Stimulated activated CD4-positive, alpha-beta T cell treated with anti-CD3 and anti-CD28 coated beads, Interleukin-1b, Interleukin-23, amount 100 ng/mL, for 1 hour (primary cell): ENCODE data around the gene HPS5.
"Not testable (repeated sequence)": the region's sequence is repeated elsewhere in the genome, so short reads cannot be mapped to it uniquely, and the experiment has no call there.

Experiments used
- DNase-seq, 2 donors: peaks; one replicate each; pipeline ENCODE4 v3.0.0-alpha.2; 2020; ENCODE audit warnings: low read depth in 2 of 2

The HPS5 gene

DNA sequence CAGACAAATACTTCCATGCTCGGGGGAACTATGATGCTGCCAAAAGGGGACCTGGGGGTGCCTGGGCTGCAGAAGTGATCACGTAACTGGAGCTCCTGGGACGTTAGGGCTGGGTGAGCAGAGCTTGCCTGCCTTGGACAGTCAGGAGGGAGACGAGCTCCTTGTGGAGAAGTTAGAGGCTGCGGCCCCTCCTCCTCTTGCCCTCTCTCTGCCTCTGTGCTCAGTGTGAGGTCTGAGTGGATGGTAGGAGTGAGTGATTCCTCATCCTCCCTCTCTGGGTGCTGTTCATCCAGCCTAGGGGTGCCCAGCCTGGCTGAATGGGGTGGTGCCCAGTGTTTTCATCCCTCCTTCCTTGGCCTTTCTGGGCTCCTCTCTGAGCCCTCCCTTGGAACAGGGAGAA is 52.7 kb downstream of the HPS5 start:
- DNase-seq = not testable (repeated sequence)

DNA sequence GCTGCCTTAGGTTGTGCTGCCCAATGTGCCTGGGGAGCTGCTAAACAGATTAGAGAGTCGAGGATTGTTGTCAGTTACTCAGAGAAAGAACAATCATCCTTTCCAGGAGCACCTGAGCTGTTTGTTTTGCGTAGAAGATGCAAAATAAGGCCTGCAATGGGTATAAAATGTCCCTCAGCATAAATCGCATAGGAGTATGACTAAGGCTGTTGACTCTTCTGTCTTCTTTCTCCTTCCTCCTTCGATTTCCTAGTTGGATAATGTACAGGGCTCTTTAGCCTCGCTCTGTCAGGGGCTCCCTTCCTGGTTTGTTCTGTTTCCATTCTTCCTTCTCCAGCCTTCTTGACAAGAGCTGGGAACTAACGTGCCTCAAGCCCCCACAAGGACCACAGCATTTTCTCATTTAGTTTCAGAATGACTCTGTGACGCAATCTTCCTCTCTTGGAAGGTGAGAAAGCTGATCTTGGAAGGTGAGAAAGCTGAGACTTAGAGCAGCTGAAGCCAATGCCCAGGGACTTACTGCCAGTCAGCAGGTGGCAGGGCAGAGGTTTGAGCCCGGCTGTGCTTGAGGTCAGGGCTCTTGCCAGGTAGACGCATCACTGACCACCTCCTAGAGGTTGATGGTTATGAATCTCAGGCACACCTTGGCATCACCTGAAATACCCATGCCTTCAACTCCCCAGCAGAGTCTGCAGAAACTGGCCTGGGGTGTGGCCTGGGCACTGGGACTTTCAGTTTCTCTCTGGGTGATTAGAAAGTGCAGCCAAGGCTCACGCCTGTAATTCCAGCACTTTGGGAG is 54.4 kb downstream of the HPS5 start:
- not testable (repeated sequence) for DNase-seq

DNA sequence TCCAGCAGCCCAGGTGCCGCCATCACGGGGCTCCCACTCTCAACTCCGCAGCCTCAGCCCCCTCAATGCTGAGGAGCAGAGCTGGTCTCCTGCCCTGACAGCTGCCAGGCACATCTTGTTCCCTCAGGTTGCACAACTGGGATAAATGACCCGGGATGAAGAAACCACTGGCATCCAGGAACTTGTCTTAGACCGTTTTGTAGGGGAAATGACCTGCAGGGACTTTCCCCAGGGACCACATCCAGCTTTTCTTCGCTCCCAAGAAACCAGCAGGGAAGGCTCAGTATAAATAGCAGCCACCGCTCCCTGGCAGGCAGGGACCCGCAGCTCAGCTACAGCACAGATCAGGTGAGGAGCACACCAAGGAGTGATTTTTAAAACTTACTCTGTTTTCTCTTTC is 56.0 kb downstream of the HPS5 start, which contains the start of gene SAA1:
Gene SAA1 (plus strand): TSS at position 316 of the 400 bp plus-strand sequence. CDS start 624 bp downstream, outside the sequence.
- DNase-seq = no peak

DNA sequence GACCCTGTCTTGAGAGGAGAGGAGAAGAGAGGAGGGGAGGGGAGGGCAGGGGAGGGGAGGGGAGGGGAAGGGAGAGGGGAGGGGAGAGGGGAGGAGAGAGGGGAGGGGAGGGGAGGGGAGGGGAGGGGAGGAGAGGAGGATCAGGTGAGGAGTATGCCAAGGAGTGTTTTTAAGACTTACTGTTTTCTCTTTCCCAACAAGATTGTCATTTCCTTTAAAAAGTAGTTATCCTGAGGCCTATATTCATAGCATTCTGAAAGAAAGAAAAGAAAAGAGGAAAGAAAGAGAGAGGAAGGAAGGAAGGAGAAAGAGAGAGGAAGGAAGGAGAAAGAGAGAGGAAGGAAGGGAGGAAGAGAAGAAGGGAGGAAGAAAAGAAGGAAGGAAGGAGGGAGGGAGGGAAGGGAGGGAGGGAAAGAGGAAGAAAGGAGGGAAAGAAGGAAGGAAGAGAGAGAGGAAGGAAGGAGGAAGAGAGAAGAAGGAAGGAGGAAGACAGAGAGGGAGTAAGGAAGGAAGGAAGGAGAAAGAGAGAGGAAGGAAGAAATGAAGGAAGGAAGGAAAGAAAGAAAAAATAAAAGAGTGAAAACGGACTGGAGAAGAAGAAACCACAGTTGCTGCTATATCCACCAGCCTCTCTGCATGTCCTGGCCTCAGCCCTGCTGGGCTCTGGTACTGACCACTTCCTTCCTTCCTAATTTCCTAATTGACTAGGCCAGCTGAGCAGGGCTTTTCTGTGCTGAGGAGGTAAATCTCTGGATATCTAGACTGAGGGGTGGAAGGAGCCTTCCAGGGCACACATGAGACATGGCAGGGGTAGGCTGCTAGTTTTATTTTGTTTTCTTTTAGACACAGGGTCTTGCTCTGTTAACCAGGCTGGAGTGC is 57.0 kb downstream of the HPS5 start:
- no peak for DNase-seq

DNA sequence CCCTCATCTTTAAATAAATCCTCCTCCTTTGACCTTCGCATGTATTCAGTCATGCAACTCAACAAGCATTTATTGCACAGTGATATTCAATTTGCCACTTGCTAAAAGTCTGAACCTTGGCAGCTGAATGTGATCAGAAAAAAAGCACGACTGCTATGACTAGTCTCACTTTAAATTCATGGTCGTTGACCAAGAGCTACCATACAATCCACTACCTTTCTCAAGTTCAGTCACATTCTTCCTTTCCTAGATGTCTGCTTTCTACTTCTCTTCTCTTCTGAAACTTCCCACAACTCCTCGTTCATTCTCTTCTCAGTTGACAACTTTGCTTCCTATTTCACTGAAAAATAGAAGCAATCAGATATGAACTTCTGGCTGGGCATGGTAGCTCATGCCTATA is 57.9 kb downstream of the HPS5 start:
- DNase-seq = no peak

DNA sequence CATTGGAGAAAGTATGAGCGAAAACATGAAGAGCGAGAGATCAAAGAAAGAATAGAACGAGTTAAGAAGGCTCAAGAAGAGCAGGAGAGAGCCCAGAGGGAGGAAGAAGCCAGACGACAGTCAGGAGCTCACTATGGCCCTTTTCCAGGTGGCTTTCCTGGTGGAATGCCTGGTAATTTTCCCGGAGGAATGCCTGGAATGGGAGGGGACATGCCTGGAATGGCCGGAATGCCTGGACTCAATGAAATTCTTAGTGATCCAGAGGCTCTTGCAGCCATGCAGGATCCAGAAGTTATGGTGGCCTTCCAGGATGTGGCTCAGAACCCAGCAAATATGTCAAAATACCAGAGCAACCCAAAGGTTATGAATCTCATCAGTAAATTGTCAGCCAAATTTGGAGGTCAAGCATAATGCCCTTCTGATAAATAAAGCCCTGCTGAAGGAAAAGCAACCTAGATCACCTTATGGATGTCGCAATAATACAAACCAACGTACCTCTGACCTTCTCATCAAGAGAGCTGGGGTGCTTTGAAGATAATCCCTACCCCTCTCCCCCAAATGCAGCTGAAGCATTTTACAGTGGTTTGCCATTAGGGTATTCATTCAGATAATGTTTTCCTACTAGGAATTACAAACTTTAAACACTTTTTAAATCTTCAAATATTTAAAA is 59.1 kb downstream of the HPS5 start:
- DNase-seq = not testable (repeated sequence)

DNA sequence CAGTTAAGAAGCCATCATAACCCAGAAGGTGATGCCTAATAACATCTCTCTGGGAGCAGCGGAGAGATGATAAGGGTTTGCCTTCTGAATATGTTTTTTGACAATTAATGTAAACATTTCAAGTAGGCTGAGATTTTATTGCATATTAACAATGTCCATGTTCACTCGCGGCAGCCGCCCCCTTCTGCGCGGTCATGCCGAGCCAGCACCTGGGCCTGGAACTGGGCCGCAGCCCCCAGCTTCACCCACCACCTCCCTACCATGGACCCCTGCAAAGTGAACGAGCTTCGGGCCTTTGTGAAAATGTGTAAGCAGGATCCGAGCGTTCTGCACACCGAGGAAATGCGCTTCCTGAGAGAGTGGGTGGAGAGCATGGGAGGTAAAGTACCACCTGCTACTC is 60.2 kb downstream of the HPS5 start:
- DNase-seq = no peak

DNA sequence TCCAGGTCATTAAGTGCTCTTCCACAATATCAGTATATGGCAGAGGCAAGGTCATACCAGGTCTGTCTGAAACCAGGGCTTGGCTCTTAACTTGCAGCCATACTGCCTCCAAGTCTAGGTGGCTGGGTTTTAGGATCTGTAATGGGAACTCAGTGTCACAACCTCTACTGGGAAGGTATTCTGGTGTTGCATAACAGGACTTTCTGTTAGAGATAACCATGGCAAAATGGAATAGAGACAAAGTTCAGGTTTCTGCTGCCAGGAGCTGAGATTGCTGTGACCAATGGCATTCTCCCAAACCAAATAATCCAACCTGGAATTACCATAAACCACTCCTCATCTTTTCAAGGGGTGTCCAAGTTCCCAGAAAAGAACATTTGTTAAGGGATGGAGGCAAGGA is 62.7 kb downstream of the HPS5 start:
- DNase-seq = no peak

DNA sequence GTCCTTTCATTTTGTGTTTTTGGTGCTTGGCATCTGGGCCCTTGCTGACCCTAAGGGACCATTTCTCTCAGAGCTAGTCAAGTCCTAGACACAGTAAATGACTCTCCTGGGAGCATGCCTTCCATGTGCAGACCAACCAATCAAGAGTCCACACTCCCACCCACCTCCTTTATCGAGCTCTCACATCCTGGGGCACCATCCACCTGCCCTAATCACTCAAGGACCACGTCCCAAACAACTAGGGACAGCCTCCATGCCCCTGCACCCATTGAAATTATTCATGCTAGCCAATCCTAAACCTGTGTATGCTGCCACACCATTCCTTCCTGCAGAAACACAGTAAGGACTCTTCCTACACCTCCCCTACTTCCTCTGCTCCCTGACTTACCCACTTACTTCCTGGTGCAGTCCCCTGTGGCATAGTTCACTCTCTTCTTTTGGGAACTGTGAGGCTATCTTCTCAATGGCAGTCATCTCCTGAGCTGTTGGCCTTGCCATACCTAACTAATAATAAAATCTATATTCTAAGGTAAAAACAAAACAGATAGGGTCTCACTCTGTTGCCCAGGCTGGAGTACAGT is 67.1 kb downstream of the HPS5 start:
- DNase-seq = no peak

DNA sequence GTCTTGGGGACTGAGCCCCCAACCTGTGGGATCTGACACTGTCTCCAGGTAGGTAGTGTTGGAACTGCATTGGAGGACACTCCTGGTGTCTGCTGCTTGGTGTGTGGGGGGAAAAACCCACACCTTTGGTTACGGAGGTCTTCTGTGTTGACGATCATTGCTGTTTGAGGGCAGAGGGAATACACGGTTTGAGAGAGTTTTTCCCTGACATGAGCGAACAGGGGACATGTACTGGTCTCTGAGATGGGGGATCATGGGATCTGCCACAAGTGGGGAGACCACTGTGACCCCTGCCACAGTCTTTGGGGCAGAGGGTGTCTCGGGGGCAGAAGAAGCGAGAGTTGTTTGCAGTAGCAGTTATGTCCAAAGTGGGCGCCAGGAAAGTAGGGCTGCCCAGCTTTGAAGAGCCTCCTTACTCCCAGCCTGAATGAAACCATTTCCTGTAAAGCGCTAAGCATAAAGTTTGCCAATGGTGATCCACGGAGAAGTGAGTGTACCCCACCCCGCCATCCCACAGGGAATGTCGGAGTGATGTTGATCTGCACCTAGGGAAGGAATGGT is 68.1 kb downstream of the HPS5 start:
- no peak for DNase-seq

DNA sequence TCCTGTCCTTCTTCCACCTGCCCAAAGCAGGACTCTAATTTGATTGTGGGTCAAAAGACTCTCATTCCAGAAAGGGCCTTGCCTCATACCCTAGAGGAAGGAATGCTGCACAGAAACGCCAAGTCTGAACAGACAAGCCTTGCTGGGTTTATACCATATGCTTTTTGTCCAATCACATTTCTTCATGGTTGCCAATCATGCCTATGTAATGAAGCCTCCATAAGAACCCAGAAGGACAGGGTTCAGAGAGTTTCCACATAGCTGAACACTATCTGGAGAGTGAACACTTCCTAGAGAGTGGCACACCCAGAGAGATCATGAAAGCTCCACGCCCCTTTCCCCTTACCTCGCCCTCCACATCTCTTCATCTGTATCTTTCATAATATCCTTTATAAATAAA is 68.7 kb downstream of the HPS5 start:
- DNase-seq = no peak

DNA sequence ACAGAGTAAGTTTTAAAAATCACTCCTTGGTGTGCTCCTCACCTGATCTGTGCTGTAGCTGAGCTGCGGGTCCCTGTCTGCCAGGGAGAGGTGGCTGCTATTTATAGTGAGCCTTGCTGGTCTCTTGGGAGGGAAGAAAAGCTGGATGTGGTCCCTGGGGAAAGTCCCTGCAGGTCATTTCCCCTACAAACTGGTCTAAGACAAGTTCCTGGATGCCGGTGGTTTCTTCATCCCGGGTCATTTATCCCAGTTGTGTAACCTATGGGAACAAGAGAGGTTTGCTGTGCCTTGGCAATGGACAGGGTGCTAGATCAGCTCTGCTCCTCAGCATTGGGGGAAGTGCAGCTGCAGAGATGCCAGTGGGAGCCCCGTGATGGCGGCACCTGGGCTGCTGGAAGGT is 73.4 kb downstream of the HPS5 start, which contains the start of gene SAA2:
Gene SAA2 (minus strand): TSS at position 108 of the 400 bp plus-strand sequence. CDS start 657 bp downstream, outside the sequence.
- no peak for DNase-seq

DNA sequence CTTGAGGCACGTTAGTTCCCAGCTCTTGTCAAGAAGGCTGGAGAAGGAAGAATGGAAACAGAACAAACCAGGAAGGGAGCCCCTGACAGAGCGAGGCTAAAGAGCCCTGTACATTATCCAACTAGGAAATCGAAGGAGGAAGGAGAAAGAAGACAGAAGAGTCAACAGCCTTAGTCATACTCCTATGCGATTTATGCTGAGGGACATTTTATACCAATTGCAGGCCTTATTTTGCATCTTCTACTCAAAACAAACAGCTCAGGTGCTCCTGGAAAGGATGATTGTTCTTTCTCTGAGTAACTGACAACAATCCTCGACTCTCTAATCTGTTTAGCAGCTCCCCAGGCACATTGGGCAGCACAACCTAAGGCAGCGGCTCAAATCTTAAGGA is 74.8 kb downstream of the HPS5 start:
- DNase-seq = not testable (repeated sequence)

DNA sequence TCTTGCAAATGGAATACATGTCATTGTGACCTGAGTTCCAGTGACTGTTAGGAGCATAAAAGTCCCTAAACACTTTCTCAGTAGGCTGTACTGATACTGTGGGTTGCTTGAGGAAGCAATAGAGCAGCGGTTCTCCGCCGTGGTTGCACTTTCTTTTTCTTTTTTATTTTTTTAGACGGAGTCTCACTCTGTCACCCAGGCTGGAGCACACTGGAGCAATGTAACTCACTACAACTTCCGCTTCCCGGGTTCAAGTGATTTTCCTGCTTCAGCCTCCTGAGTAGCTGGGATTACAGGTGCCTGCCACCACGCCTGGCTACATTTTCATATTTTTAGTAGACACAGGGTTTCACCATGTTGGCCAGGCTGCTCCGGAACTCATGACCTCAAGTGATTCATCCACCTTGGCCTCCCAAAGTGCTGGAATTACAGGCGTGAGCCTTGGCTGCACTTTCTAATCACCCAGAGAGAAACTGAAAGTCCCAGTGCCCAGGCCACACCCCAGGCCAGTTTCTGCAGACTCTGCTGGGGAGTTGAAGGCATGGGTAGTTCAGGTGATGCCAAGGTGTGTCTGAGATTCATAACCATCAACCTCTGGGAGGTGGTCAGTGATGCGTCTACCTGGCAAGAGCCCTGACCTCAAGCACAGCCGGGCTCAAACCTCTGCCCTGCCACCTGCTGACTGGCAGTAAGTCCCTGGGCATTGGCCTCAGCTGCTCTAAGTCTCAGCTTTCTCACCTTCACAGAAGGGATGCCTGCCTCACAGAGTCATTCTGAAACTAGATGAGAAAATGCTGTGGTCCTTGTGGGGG is 75.4 kb downstream of the HPS5 start:
- not testable (repeated sequence) for DNase-seq

DNA sequence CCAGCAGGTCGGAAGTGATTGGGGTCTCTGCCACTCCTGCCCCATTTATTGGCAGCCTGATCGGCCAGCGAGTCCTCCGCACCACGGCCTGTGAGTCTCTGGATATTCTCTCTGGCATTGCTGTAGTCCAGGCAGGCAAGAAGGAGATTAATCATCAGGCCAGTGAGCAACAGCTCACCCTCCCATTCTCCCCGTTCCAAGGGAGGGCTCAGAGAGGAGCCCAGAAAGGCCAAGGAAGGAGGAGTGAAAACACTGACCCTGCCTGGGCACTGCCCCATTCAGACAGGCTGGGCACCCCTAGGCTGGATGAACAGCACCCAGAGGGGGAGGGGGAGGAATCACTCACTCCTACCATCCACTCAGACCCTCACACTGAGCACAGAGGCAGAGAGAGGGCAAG is 76.5 kb downstream of the HPS5 start:
- no peak for DNase-seq

DNA sequence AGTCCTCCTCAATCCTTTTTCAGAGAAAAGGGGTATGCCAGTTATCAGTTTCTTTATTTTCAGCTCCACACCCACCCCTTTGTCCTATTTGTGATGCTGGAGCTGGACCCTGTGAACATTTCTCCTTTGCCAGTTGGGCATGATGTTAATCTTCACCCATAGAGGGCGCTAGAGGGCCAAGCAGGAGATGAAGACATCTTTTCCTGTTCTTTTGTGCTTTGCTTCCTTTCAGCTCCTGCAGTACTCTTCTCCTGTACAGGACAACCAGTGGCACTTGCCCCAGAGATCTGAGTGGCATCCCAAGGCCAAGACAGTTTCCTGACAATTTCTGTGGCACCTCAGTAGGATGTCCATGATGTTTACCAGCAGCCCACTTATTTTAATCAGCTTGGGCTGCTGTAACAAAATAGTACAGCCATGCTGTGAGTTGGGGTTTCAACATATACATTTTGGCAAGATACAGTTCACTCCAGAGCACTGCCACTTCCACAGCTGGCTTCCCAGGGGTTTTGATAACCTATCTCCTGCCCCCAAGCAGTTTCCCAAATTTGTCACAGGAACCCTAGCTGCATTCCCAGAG is 78.1 kb downstream of the HPS5 start:
- peak in 1 of 2 donors; percentile 14 for DNase-seq

DNA sequence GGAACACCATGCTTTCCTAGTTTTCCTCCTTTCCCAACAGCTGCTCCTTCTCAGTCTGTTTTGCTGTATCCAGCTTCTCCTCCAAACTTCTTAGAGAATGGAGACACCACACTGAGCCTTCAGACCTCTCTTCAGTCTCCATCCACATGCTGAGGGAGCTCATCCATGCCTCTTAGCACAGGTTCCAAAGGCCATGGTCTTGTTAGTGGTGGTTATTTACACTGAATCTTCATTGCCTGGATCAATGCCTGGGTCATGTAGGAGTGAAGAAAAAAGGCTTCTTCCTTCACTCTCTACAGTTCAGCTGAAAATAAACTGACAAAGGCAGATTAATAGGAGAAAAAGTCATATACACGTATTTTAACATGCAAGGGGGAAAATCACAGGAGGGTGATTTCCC is 82.3 kb downstream of the HPS5 start:
- no peak for DNase-seq

DNA sequence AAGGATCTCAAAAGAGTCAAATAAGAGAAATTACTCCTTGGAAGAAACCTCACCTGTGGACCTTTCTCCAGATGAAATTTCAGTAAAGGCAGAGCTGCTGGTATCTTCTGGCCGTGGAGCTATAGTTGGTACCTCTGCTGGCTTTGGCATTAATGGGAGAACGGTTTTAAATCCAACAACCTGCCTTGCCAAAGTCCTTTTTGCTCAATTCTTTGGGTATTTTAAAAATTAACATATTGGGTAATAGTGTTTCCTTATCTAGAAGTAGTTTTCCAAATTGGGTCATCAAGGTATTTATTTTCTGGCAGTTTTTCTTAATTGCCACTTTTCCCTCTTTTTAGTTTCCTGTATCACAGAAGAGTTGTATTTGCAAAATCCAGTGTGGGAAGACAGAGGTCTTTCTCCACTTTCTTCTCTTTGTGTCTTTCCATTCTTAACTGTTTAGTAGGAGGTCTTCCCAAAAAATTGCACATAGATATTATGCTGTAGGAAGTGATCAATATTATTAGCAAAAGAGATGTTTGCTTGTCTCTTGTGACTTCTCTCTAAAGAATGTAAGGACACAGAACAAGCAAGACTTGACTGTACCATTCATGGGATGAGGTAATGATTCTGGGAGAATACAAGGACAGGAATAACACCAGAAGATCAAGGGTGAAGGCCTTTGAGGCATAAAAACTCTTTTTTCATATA is 85.1 kb downstream of the HPS5 start, which contains the start of gene SAA4:
Gene SAA4 (minus strand): TSS at position 139 of the 693 bp plus-strand sequence. CDS start 876 bp downstream, outside the sequence.
- no peak for DNase-seq
